Forelimb muscle (tissue), 1 donor: ENCODE data around the gene CSF1R. TPM values are rescaled to one million over a fixed set of nuclear protein-coding genes. Genes with fewer than 3 reads are reported as not detected.
A peak's percentile ranks its signal among the peaks of the same experiment; 100 is the strongest.
"Not testable (repeated sequence)": the region's sequence is repeated elsewhere in the genome, so short reads cannot be mapped to it uniquely, and the experiment has no call there.

Experiments used
- DNase-seq: peaks from one replicate; pipeline ENCODE4 v3.0.0-alpha.2; 2013; ENCODE audit warnings: low read depth
- polyA plus RNA-seq: library from polyadenylated mRNA; unstranded; fragments of 120-200 nt; gene quantifications from one replicate; pipeline ENCODE4 v1.2.1, GENCODE V29; 2013; ENCODE audit not compliant: insufficient read length

CSF1R gene
- polyA plus RNA-seq, 1 donor: 22.9 TPM

DNA sequence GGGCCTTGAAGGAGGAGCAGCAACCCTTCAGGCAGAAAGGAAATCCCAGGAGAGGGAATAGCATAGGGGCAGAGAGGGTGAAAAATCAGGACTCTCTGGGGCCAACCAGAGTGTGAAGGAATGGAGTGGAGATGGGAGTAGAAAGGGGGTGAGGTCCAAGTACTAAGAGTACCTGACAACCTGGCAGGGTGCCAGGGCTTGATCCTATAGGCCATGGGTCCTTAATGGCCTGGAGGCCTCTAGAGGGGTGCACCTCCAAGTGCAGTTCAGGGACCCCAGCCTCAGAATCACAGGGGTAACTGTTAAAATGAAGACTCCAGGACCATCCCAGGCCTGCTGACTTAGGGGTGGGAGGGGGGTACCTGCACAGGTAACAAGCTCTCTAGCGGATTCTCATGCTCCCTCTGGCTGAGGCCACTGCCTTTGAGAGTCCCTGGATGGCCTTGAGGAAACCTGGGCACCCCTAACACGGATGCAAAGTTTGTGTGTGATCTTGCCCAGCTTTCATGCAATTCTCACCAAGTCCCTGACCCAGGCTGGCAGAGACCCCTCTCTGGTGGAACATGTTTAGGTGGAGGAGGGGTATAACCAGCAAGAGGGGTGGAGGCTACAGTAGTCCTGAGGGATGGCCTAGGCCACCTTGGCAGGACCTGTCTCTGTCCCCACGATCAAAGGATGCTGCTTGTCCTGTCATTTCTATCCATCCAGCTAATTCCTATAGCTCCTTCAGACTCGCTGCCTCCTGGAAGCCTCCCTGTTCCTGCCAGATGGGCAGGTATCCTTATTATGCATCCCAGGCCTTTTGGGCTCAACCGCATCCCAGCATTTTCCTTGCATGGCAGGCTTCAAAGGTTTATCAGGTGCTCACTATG is 17.6 kb upstream of the CSF1R start:
- DNase-seq: no peak

GRCh38 chr5:150101023-150101422 is 14.7 kb upstream of the CSF1R start:
- DNase-seq: no peak

DNA sequence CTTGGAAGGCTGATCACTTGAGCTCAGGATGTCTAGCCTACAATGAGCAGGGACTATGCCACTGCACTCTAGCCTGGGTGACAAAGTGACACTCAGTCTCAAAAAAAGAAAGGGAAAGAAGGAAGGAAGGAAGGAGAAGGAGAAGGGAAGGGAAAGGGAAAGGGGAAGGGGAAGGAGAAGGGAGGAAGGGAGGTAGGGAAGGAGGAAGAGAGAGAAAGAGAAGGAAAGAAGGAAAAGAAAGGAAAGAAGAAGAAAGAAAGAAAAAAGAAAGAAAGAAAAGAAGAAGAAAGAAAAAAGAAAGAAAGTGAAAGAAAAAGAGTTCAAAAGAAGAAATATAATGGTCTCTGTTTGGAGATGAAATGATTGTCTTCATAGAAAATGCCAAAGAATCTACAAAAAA is 10.8 kb upstream of the CSF1R start:
- DNase-seq: no peak

GRCh38 chr5:150092159-150092787 is 5.9 kb upstream of the CSF1R start:
- DNase-seq: no peak

DNA sequence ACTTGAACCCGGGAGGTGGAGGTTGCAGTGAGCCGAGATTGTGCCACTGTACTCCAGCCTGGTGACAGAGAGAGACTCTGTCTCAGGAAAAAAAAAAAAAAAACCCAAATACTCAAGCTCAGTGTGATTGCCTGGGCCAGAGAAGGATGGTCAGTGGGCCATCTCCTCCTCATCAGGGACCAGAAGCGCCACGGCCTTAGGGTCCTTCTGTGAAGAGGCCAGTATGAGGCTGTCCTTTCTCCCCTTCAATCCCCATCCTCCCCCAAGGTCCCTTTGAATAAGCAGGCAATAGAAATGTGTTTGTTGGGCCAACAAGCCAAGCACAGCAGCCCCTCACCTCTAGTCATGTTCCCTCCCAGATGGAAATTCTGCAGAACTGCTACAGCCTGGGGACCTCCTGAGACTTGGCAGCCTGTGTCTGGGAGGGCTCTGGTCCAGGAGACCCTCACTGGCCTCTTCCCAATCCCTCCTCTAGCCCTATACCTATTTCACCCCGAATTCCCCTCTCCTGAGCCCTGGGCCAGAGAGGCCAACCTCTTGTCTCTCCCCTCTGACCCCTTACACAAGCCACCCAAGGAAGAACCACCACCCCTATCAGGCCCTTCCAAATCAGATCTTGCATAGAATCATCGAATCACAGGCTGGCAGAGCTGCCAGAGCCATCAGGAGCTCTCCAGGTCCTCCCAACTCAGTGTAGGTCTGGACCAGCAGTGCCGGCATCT is 1.0 kb downstream of the CSF1R start:
- no peak for DNase-seq

GRCh38 chr5:150084754-150085153 is 1.6 kb downstream of the CSF1R start:
- DNase-seq: not testable (repeated sequence)

- no peak for DNase-seq
Observed at GRCh38 chr5:150082889-150083288, 3.5 kb downstream of the CSF1R start.

GRCh38 chr5:150082374-150082773 is 4.0 kb downstream of the CSF1R start:
- no peak for DNase-seq

- peak; percentile 31 for DNase-seq
Observed at GRCh38 chr5:150081541-150082283, 4.6 kb downstream of the CSF1R start.

DNA sequence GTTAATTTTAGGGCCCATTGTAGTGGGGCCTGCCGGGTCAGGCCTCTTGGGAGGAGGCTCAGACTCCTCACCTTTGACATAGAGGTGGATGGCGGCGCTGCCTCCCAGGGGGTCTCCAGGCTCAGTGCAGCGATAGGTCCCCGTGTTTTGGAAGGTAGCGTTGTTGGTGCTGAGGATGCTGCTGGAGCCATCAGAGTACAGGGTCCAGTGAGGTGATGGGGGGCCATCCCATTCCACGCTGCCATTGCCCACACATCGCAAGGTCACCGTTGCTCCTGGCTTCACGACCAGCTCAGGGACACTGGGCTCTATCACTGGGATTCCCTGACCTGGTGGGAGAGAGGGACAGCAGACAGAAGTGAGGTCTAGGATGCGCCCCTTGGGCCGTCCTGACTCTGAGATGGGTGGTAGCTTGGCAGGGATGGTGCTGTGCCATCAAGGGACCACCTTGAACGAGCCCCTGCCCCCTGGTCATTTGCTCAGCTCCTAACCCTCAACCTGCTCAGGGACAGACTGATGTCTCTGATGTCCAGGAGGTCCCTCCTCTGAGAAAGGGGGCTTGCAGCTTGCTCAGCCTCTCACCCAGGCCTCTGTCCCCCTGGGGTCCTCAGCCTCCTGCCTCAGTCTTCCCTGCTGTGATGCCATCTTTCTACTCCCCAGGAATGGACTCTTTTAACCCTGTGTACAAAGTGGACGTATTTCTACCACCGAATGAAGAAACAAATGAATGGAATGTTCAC is 5.5 kb downstream of the CSF1R start:
- DNase-seq: no peak

GRCh38 chr5:150079909-150080461 is 6.4 kb downstream of the CSF1R start:
- DNase-seq: no peak

- DNase-seq: no peak
Observed at GRCh38 chr5:150078802-150079689, 7.3 kb downstream of the CSF1R start.

GRCh38 chr5:150077996-150078801 is 8.2 kb downstream of the CSF1R start:
- no peak for DNase-seq

DNA sequence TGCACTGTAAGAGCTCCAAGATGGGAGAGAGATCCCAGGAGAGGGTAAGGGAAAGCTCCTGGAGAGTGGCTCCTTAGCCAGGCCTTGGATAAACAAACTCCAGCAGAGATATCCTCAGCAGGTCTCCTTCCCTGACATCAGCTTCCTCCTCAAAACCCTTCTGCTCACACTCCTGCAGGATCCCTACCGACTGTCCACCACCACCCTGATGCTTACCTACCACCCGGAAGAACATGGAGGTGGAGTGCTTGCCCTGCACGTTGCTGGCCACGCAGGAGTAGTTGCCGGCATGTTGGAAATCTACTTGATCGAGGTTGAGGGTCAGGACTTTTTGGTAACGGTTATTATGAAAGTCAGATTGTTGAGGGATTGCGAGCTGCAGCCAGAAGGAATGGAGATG is 9.3 kb downstream of the CSF1R start:
- DNase-seq: no peak

DNA sequence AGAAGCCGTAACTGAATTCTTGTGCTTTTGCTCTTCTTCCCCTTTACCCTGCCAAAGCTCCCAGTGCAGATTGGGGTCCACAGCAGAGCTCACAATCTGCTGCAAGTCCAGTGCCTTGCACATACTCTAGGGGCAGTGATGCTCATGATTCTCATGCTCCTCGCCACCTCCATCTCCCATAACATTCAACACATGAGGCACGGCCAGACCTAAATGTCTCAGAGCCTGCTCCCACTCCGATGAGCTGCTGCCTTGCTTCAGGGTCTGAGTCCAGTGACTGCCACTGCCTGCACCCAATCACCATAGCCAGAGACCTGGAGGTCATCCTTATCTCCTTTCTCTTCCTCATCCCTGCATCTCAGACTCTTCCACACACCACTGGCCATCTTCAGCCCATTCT is 10.5 kb downstream of the CSF1R start:
- no peak for DNase-seq

DNA sequence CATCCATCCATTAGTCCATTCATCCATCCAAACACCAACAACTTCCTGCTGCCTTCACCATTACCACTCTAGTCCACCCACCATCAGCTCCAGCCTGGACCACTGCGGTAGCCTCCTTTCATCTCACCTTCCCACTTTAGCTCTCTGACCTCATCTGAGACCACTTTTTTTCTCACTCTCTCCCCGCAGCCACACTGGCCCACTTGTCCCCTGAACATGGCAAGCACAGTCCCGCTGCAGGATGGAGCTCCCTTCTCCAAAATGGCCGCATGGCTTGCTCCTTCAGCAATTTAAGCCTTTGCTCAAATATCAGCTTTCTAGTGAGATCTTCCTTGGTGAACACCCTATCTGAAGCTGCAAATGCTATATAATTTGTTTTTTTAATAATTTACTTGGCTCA is 11.1 kb downstream of the CSF1R start:
- no peak for DNase-seq

- no peak for DNase-seq
Observed at GRCh38 chr5:150073677-150074076, 12.7 kb downstream of the CSF1R start.

- DNase-seq: no peak
Observed at GRCh38 chr5:150073086-150073625, 13.2 kb downstream of the CSF1R start.

- DNase-seq: no peak
Observed at GRCh38 chr5:150070821-150071220, 15.5 kb downstream of the CSF1R start.
